HepG2 (cell line): ENCODE measurements around the gene OR6X1. TPM values are rescaled to one million over a fixed set of nuclear protein-coding genes. Genes with fewer than 3 reads are reported as not detected.

Source experiments
- ATAC-seq: fragments of 200-7000 bp; cut with Tn5 transposase; 3 replicates; pipeline ENCODE4 v1.9.1; 2020; ENCODE audit warnings: mild to moderate bottlenecking, moderate library complexity
- BruUV-seq: library from RNA; stranded (reverse); fragments of 400-500 nt; replicated peaks from 2 replicates; lab custom pipeline; 2021; lab: Mats Ljungman, UMichigan
- CTCF ChIA-PET: fragments of 300-600 bp; formaldehyde crosslinking; extraction: SDS; loops from one replicate; lab custom pipeline; 2021; ENCODE audit warnings: low total read pairs, inconsistent platforms, low intra/inter-chr PET ratio; lab: Yijun Ruan, JAX
- POLR2A ChIA-PET: fragments of 350-600 bp; sonication (Branson Sonifier 250); formaldehyde crosslinking; loops from one replicate; lab custom pipeline; 2020; ENCODE audit warnings: antibody characterized with exemption, inconsistent platforms; lab: Yijun Ruan, JAX
- DNase-seq: peaks from one replicate; pipeline ENCODE4 v3.0.0-alpha.2; 2015; ENCODE audit warnings: low spot score
- FAIRE-seq: peaks from 3 replicates; lab custom pipeline; 2011; peaks lifted over from hg19 to GRCh38; lab: Jason Lieb, UNC
- H2AFZ ChIP-seq: one replicate; pipeline ENCODE4 v1.6.1; 2011; ENCODE audit warnings: low read length, inconsistent platforms
- H3K27ac ChIP-seq: fragments of 300-600 bp; 3 replicates; pipeline ENCODE4 v1.8.0; 2011; ENCODE audit warnings: mixed run types, mild to moderate bottlenecking, mixed read lengths, low read length, inconsistent platforms; ENCODE audit not compliant: insufficient read depth; ENCODE audit errors: extremely low read length
- H3K27me3 ChIP-seq, 2 experiments: fragments of 200-600 bp in 1 of 2; 2 replicates in 1 of 2; 3 replicates in 1 of 2; pipeline versions ENCODE4 v1.6.0 to v1.8.0; 2011; ENCODE audit warnings: low read length in 2 of 2, mild to moderate bottlenecking in 2 of 2, moderate library complexity in 2 of 2, inconsistent platforms in 1 of 2; ENCODE audit not compliant: insufficient read depth in 2 of 2, control insufficient read depth in 1 of 2
- H3K36me3 ChIP-seq, 2 experiments: fragments of 200-600 bp in 1 of 2; replicated peaks in 1 of 2; 2 replicates in 1 of 2; 3 replicates in 1 of 2; pipeline versions ENCODE4 v1.5.1 to v1.8.0; 2011; ENCODE audit warnings: low read length in 2 of 2, inconsistent platforms in 1 of 2; ENCODE audit not compliant: insufficient read depth in 2 of 2, control insufficient read depth in 1 of 2
- H3K4me1 ChIP-seq: 2 replicates; pipeline ENCODE4 v1.5.1; 2012; ENCODE audit warnings: low read length, inconsistent platforms; ENCODE audit not compliant: insufficient read depth
- H3K4me2 ChIP-seq: 2 replicates; pipeline ENCODE4 v1.6.0; 2011; ENCODE audit warnings: low read depth, low read length, inconsistent platforms
- H3K4me3 ChIP-seq, 3 experiments: fragments of 200-600 bp in 1 of 3; sonication (generic), shearing (Covaris generic) in 1 of 3; replicated peaks in 1 of 3; 2 replicates each; pipeline ENCODE4 v1.5.1; 2011 to 2016; ENCODE audit warnings: low read length in 3 of 3, inconsistent platforms in 2 of 3, low read depth in 2 of 3, mild to moderate bottlenecking in 2 of 3, control low read depth in 1 of 3, mixed read lengths in 1 of 3; ENCODE audit not compliant: insufficient read depth in 1 of 3
- H3K79me2 ChIP-seq: one replicate; pipeline ENCODE4 v1.6.1; 2011; ENCODE audit warnings: low read length, inconsistent platforms; ENCODE audit not compliant: insufficient read depth
- H3K9ac ChIP-seq: 2 replicates; pipeline ENCODE4 v1.6.0; 2011; ENCODE audit warnings: mild to moderate bottlenecking, low read depth, low read length, inconsistent platforms; ENCODE audit not compliant: insufficient read depth
- H3K9me3 ChIP-seq: 2 replicates; pipeline ENCODE4 v1.5.1; 2012; ENCODE audit warnings: mild to moderate bottlenecking, low read length
- H4K20me1 ChIP-seq: 2 replicates; pipeline ENCODE4 v1.6.0; 2011; ENCODE audit warnings: inconsistent platforms, mild to moderate bottlenecking, low read length, moderate library complexity; ENCODE audit not compliant: insufficient read depth
- AGO1 ChIP-seq: fragments of 200-400 bp; formaldehyde crosslinking; IDR thresholded peaks from 2 replicates; pipeline ENCODE4 v1.6.1; 2017; ENCODE audit warnings: mild to moderate bottlenecking, low read depth, low read length, moderate library complexity; ENCODE audit not compliant: poor library complexity, severe bottlenecking
- FOXA3 ChIP-seq: IDR thresholded peaks from 2 replicates; pipeline ENCODE4 v1.6.1; 2016; ENCODE audit warnings: missing genetic modification reagents, missing compliant biosample characterization
- HDAC2 ChIP-seq: sonication (generic); formaldehyde crosslinking; IDR thresholded peaks from 2 replicates; pipeline ENCODE4 v1.4.0; 2020; ENCODE audit warnings: missing genetic modification reagents
- ZMYM4 ChIP-seq: sonication (generic); formaldehyde crosslinking; IDR thresholded peaks from 2 replicates; pipeline ENCODE4 v1.8.1; 2023; ENCODE audit warnings: mild to moderate bottlenecking, missing genetic modification reagents
- ZNF407 ChIP-seq: sonication (generic); formaldehyde crosslinking; IDR thresholded peaks from one replicate; pipeline ENCODE4 v1.5.1; 2020; ENCODE audit warnings: mild to moderate bottlenecking, missing genetic modification reagents; ENCODE audit errors: not compliant biosample characterization
- ZNF431 ChIP-seq: sonication (generic); formaldehyde crosslinking; IDR thresholded peaks from 2 replicates; pipeline ENCODE4 v1.9.0; 2022; ENCODE audit warnings: missing genetic modification reagents, low read depth, mild to moderate bottlenecking, borderline replicate concordance
- ZNF567 ChIP-seq: sonication (generic); formaldehyde crosslinking; IDR thresholded peaks from 2 replicates; pipeline ENCODE4 v1.8.1; 2023; ENCODE audit warnings: mild to moderate bottlenecking, missing genetic modification reagents, borderline replicate concordance
- ZNF841 ChIP-seq: sonication (generic); formaldehyde crosslinking; IDR thresholded peaks from 2 replicates; pipeline ENCODE4 v1.8.1; 2023; ENCODE audit warnings: missing genetic modification reagents, borderline replicate concordance
- WGBS: methylation state at CpG from one replicate; pipeline ENCODE4 v1.1.6; 2017; ENCODE audit warnings: low lambda C conversion rate; 5-methylcytosine and 5-hydroxymethylcytosine counted together
- in situ Hi-C: cut with HindIII; loops from 2 replicates; pipeline ENCODE4 v1.10.0; 2017; ENCODE audit warnings: low pct_unique_long_range_greater_than_20kb; ENCODE audit not compliant: extremely low pct_ligation_motif_present
- intact Hi-C: fragments of 100-400 bp; cut with micrococcal nuclease; formaldehyde crosslinking; loops from one replicate; pipeline ENCODE4 v1.10.0; 2022; ENCODE audit not compliant: unreplicated experiment
- polyA plus RNA-seq, 8 experiments: library from polyadenylated mRNA; depleted of rRNA in 3 of 8; stranded (reverse) in 7 of 8; unstranded in 1 of 8; fragments of >200 nt; fragmentation: Illumina TruSeq in 4 of 8; extraction: Trizol in 4 of 8; gene quantifications; 2 replicates each; pipeline versions ENCODE4 v1.2.1 to v1.2.3, GENCODE V29; 2011 to 2016; ENCODE audit warnings: low read depth in 4 of 8, missing spikeins in 1 of 8, mixed read lengths in 1 of 8; ENCODE audit not compliant: insufficient read depth in 1 of 8
- total RNA-seq, 5 experiments: library from RNA; depleted of rRNA; stranded (reverse); fragments of >200 nt; fragmentation: Illumina TruSeq; extraction: Trizol; gene quantifications; 2 replicates each; pipeline ENCODE4 v1.2.3, GENCODE V29; 2016; ENCODE audit warnings: low read depth in 1 of 5

Gene OR6X1
- total and polyA plus RNA-seq, 2 of the 13 experiments (the other 11 are each of a cell fraction or from before 2014, with no cell fraction given): not detected

GRCh38 chr11:123738374-123738773 lies 15.9 kb downstream of the OR6X1 start:
- 0 out of 5 replicates have a peak, but pooled peaks cover 0 to 3% of the 10 kb centered on the region in 2 experiments for H3K27me3 ChIP-seq
- no peak overlapping the region for H3K4me2 ChIP-seq
- no peak overlapping the region for H2AFZ ChIP-seq
- WGBS: 17% methylated on average over 1 of the region's 2 CpGs
- H3K36me3 ChIP-seq: peaks cover 5 to 26% of the 10 kb centered on the region in 2 experiments; a peak in 4 of 5 replicates
- H4K20me1 ChIP-seq: no peaks in the 10 kb centered on the region
- H3K4me1 ChIP-seq: peaks cover 23% of the 10 kb centered on the region
- no peak overlapping the region for H3K9ac ChIP-seq
- in situ Hi-C loops: no loop called here
- no peak overlapping the region for H3K4me3 ChIP-seq
- no peak for TF ChIP-seq ZNF431 (CRISPR knock-in tag)
- no peak for TF ChIP-seq AGO1
- TF ChIP-seq ZNF841: no peak
- TF ChIP-seq ZNF567 (CRISPR knock-in tag): no peak
- TF ChIP-seq ZNF407: no peak
- TF ChIP-seq HDAC2 (CRISPR knock-in tag): no peak
- TF ChIP-seq ZMYM4: no peak
- no peak for TF ChIP-seq FOXA3
- H3K27ac ChIP-seq: no peak overlapping the region
- BruUV-seq: no TSS peak
- FAIRE-seq: no peak
- POLR2A ChIA-PET: no interaction called here
- CTCF ChIA-PET: no interaction called here
- intact Hi-C loops: no loop called here
- no peaks in the 10 kb centered on the region for H3K9me3 ChIP-seq
- H3K79me2 ChIP-seq: peaks cover 32% of the 10 kb centered on the region
- ATAC-seq: no peak
- DNase-seq: no peak
